Progenitor cell of endocrine pancreas (in vitro differentiated cells): ENCODE measurements around the gene KCNMA1. TPM values are rescaled to one million over a fixed set of nuclear protein-coding genes. Genes with fewer than 3 reads are reported as not detected.

Source experiments
- DNase-seq: peaks from one replicate; pipeline ENCODE4 v3.0.0; 2021; ENCODE audit warnings: low spot score; ENCODE audit not compliant: unreplicated experiment
- H3K27ac Mint-ChIP-seq: 2 replicates; pipeline ENCODE4 v1.8.0; 2021; ENCODE audit warnings: mild to moderate bottlenecking, moderate library complexity, mixed read lengths
- H3K27me3 Mint-ChIP-seq: 2 replicates; pipeline ENCODE4 v1.8.0; 2021; ENCODE audit warnings: mixed read lengths
- H3K36me3 Mint-ChIP-seq: 2 replicates; pipeline ENCODE4 v1.8.0; 2022; ENCODE audit warnings: mixed read lengths; ENCODE audit not compliant: insufficient read depth
- H3K4me1 Mint-ChIP-seq: 2 replicates; pipeline ENCODE4 v1.8.0; 2021; ENCODE audit warnings: low read depth, mixed read lengths
- H3K4me3 Mint-ChIP-seq: 2 replicates; pipeline ENCODE4 v1.8.0; 2021; ENCODE audit warnings: low read depth, mild to moderate bottlenecking, moderate library complexity, mixed read lengths
- H3K9me3 Mint-ChIP-seq: 2 replicates; pipeline ENCODE4 v1.8.0; 2021; ENCODE audit warnings: low read depth, mixed read lengths
- total RNA-seq: library from RNA; stranded (reverse); gene quantifications from 2 replicates; pipeline ENCODE4 v1.2.1, GENCODE V29; 2021
- TF ChIP-seq, protein P1 (sequence below): fragments of 200-600 bp; sonication (generic); IDR thresholded peaks from one replicate; pipeline ENCODE4 v1.5.0; 2021; ENCODE audit warnings: antibody characterized with exemption, mild to moderate bottlenecking; ENCODE audit not compliant: unreplicated experiment

KCNMA1 gene
- total RNA-seq, 1 donor from 2014 or later, result 5.8 TPM

DNA sequence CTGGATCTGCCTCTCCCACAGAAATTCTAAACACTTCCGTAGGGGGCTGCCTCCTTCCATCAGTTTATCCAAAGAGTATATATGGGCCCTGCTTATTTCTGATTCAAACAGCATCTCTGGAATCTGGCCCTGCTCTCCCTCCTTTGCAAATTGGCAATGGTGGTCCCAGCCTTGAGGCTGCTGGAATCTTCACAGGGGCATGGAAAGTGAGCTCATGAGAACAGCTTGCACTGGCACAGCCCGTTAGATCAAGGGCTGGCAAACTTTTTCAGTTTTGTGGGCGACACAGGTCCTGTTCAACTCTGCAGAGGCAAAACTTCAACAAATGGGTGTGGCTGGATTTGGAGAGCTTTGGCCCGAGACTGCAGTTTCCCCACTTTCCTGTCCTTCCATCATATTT lies 526.9 kb downstream of the KCNMA1 start:
- no peaks in the 10 kb centered on the region for H3K36me3 Mint-ChIP-seq
- DNase-seq, result no peak
- H3K27me3 Mint-ChIP-seq, result peaks cover 3% of the 10 kb centered on the region
- TF ChIP-seq, protein P1, sequence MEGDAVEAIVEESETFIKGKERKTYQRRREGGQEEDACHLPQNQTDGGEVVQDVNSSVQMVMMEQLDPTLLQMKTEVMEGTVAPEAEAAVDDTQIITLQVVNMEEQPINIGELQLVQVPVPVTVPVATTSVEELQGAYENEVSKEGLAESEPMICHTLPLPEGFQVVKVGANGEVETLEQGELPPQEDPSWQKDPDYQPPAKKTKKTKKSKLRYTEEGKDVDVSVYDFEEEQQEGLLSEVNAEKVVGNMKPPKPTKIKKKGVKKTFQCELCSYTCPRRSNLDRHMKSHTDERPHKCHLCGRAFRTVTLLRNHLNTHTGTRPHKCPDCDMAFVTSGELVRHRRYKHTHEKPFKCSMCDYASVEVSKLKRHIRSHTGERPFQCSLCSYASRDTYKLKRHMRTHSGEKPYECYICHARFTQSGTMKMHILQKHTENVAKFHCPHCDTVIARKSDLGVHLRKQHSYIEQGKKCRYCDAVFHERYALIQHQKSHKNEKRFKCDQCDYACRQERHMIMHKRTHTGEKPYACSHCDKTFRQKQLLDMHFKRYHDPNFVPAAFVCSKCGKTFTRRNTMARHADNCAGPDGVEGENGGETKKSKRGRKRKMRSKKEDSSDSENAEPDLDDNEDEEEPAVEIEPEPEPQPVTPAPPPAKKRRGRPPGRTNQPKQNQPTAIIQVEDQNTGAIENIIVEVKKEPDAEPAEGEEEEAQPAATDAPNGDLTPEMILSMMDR, result no peak
- H3K4me3 Mint-ChIP-seq, result no peak overlapping the region
- no peak overlapping the region for H3K27ac Mint-ChIP-seq
- no peaks in the 10 kb centered on the region for H3K9me3 Mint-ChIP-seq
- H3K4me1 Mint-ChIP-seq, result peaks cover 14% of the 10 kb centered on the region

DNA sequence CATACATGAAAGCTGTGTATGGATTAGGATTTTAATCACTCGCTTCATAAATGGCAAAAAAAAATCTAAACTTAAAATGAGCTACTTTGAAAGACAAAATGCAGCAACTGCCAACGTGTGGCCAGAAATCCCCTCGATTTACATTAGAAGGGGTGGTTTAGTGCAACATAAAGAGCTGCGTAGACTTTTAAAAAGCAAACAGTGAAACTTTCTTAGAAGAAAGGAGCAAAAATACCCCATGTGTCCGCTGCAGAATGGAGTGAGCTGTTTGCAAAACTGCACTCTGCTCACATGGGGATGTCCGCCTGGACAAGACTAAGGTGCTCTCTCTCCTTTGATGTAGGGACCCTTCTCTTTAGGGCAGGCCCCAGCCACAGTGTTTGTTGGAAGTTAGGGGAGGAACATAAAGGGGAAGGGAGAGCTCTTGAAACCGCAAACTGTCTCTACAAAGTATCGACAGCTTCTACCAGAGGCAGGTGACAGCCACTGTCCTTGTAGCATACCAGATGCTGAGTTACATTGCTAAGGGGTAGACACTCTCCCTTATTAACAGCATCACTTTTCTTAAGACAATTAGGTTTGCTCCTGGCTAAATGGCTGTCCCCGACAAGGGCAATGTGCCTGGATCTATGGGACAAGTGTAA lies 528.1 kb downstream of the KCNMA1 start:
- H3K27me3 Mint-ChIP-seq, result peaks cover 3% of the 10 kb centered on the region
- H3K36me3 Mint-ChIP-seq, result no peaks in the 10 kb centered on the region
- no peak for DNase-seq
- no peak overlapping the region for H3K4me3 Mint-ChIP-seq
- H3K9me3 Mint-ChIP-seq, result no peaks in the 10 kb centered on the region
- H3K4me1 Mint-ChIP-seq, result peaks cover 18% of the 10 kb centered on the region
- H3K27ac Mint-ChIP-seq, result no peak overlapping the region
- TF ChIP-seq, protein P1, result no peak

DNA sequence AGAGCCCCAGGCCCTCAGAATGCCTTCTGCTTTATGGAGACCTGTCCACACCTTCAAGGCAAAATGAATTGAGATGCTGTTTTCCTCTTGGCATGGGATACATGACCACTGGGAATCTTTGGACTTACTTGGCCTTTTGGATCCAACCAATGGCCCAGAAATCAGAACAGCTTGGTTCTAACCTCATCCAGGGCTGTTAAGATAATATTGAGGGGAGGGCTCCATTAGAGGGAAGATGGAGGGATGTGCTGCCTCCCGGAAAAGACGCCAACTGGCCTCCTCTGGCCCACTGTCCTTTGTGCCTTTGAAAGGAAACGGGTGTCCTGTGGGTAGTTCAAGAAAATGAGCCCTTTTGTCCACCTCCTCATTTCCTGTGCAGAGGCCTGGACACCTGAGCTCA lies 530.9 kb downstream of the KCNMA1 start:
- TF ChIP-seq, protein P1, result no peak
- Mint-ChIP-seq H3K27me3 (peaks cover 9% of the 10 kb centered on the region), H3K4me1 (peaks cover 12% of the 10 kb centered on the region)

DNA sequence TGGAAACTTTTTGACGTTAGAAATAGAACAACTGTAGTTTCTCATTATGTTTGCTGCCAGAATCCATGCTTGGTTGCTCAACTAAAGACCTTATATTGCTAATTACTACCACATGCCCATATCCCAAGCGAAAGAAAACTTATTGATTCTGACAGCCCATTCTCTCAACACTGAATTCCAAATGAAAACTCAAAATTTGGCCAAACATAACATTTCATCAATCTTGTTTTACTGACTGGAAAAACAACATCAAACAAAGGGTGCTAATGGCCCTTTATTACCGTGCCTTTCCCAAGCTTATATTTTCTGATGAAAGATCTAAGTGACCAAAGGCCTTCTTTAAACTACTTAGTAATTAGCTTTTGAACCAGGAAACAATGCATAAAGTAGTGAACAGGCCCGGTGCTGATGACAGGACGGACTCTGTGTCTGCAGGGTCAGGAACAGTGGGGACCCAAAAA lies 531.8 kb downstream of the KCNMA1 start:
- no peak overlapping the region for H3K27ac Mint-ChIP-seq
- H3K9me3 Mint-ChIP-seq, result no peaks in the 10 kb centered on the region
- H3K4me1 Mint-ChIP-seq, result peaks cover 12% of the 10 kb centered on the region
- H3K4me3 Mint-ChIP-seq, result no peak overlapping the region
- peaks cover 9% of the 10 kb centered on the region for H3K27me3 Mint-ChIP-seq
- TF ChIP-seq, protein P1, result no peak
- no peak for DNase-seq
- H3K36me3 Mint-ChIP-seq, result no peaks in the 10 kb centered on the region

More for the DNA sequence above, 530.9 kb downstream of the KCNMA1 start:
- Mint-ChIP-seq H3K36me3 (no peaks in the 10 kb centered on the region), H3K27ac (no peak overlapping the region), H3K9me3 (no peaks in the 10 kb centered on the region), H3K4me3 (no peak overlapping the region)
- no peak for DNase-seq

DNA sequence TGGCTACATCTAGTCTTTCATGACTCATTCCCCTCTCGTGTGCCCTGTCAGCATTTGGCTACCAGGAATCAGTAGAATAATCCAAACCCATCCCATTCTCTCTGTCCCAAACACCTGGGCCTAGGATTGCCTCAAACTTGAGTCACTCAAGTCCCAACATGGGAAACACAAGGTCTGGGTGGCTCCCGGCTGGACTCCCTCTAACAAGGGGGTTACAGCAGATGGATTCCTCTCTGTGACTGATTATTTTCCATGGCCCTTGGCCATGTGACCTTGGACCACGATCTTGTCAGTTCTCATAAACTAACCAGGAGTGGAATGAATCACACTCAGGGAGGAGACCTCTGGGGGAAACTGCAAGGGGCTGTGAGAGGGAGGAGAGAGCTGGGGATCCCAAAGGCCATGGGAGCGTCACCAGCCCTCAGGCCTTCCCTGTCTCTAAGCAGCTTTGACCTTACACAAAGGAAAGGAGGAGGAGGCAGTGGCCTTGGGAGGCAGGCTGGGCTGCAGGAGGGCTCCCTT lies 533.1 kb downstream of the KCNMA1 start:
- H3K9me3 Mint-ChIP-seq, result no peaks in the 10 kb centered on the region
- H3K36me3 Mint-ChIP-seq, result no peaks in the 10 kb centered on the region
- peaks cover 12% of the 10 kb centered on the region for H3K4me1 Mint-ChIP-seq
- TF ChIP-seq, protein P1, result no peak
- no peak for DNase-seq
- peaks cover 7% of the 10 kb centered on the region for H3K27me3 Mint-ChIP-seq
- H3K4me3 Mint-ChIP-seq, result no peak overlapping the region
- H3K27ac Mint-ChIP-seq, result no peak overlapping the region
